HUES6 (cell line): ENCODE measurements around the gene OR56A4.
"Not testable (repeated sequence)": the region's sequence is repeated elsewhere in the genome, so short reads cannot be mapped to it uniquely, and the experiment has no call there.

Source experiments
- H3K27ac ChIP-seq: 2 replicates; pipeline ENCODE4 v1.7.0; 2013; ENCODE audit warnings: low read depth, mild to moderate bottlenecking, low read length, inconsistent platforms
- H3K27me3 ChIP-seq: 2 replicates; pipeline ENCODE4 v1.6.1; 2013; ENCODE audit warnings: low read length; ENCODE audit not compliant: control insufficient read depth, insufficient read depth
- H3K36me3 ChIP-seq: 2 replicates; pipeline ENCODE4 v1.6.1; 2013; ENCODE audit warnings: low read length; ENCODE audit not compliant: control insufficient read depth, insufficient read depth
- H3K4me1 ChIP-seq: 2 replicates; pipeline ENCODE4 v1.6.1; 2013; ENCODE audit warnings: low read length; ENCODE audit not compliant: control insufficient read depth, insufficient read depth
- H3K4me3 ChIP-seq: 2 replicates; pipeline ENCODE4 v1.5.1; 2013; ENCODE audit warnings: low read depth, low read length
- H3K9ac ChIP-seq: one replicate; pipeline ENCODE4 v1.6.1; 2013; ENCODE audit warnings: mild to moderate bottlenecking, low read length
- H3K9me3 ChIP-seq: 2 replicates; pipeline ENCODE4 v1.6.1; 2013; ENCODE audit warnings: low read depth, low read length; ENCODE audit not compliant: control insufficient read depth, insufficient read depth

The OR56A4 gene

GRCh38 chr11:5960704-5961320 lies 45.9 kb downstream of the OR56A4 start:
- H3K27me3 ChIP-seq, H3K27ac ChIP-seq, H3K36me3 ChIP-seq: not testable (repeated sequence)

GRCh38 chr11:5955586-5955985 lies 51.2 kb downstream of the OR56A4 start:
- Histone ChIP-seq H3K4me1 (no peaks in the 10 kb centered on the region), H3K27ac (no peak overlapping the region), H3K4me3 (no peak overlapping the region), H3K9ac (no peak overlapping the region), H3K9me3 (peaks cover 9% of the 10 kb centered on the region), H3K36me3 (no peaks in the 10 kb centered on the region), H3K27me3 (no peaks in the 10 kb centered on the region)

More at GRCh38 chr11:5960704-5961320, 45.9 kb downstream of the OR56A4 start:
- not testable (repeated sequence) for H3K4me1 ChIP-seq, H3K9ac ChIP-seq, H3K4me3 ChIP-seq
- peaks cover 19% of the 10 kb centered on the region for H3K9me3 ChIP-seq
